Ishikawa (cell line): Measurements from ENCODE around the gene IGDCC3.

Experiments
- CREB1 ChIP-seq: IDR thresholded peaks from 2 replicates; pipeline ENCODE4 v1.6.1; 2012; ENCODE audit warnings: low read depth
- EGR1 ChIP-seq: IDR thresholded peaks from 2 replicates; pipeline ENCODE4 v1.6.1; 2012
- EP300 ChIP-seq: IDR thresholded peaks from 2 replicates; pipeline ENCODE4 v1.6.1; 2012; ENCODE audit warnings: borderline replicate concordance
- FOXM1 ChIP-seq: IDR thresholded peaks from 2 replicates; pipeline ENCODE4 v1.6.1; 2012; ENCODE audit warnings: low read depth, borderline replicate concordance
- MAX ChIP-seq: IDR thresholded peaks from 2 replicates; pipeline ENCODE4 v1.6.1; 2012
- RAD21 ChIP-seq: IDR thresholded peaks from 2 replicates; pipeline ENCODE4 v1.6.1; 2012; ENCODE audit warnings: low read depth
- REST ChIP-seq: IDR thresholded peaks from 2 replicates; pipeline ENCODE4 v1.6.1; 2012; ENCODE audit warnings: low read depth, mild to moderate bottlenecking
- TAF1 ChIP-seq: IDR thresholded peaks from 2 replicates; pipeline ENCODE4 v1.6.1; 2012; ENCODE audit warnings: low read depth, mild to moderate bottlenecking
- TCF12 ChIP-seq: IDR thresholded peaks from 2 replicates; pipeline ENCODE4 v1.6.1; 2012; ENCODE audit warnings: low read depth
- TEAD4 ChIP-seq: IDR thresholded peaks from 2 replicates; pipeline ENCODE4 v1.6.1; 2012
- USF1 ChIP-seq: IDR thresholded peaks from 2 replicates; pipeline ENCODE4 v1.6.1; 2012
- YY1 ChIP-seq: IDR thresholded peaks from 2 replicates; pipeline ENCODE4 v1.6.1; 2012; ENCODE audit warnings: low read depth
- ZBTB7A ChIP-seq: IDR thresholded peaks from 2 replicates; pipeline ENCODE4 v1.6.1; 2012; ENCODE audit warnings: low read depth

GRCh38 chr15:65354835-65355172 is 23.0 kb downstream of the IGDCC3 start:
- TF ChIP-seq REST (no peak), MAX (no peak), EP300 (no peak), USF1 (no peak), TAF1 (no peak), RAD21 (no peak), ZBTB7A (no peak), FOXM1 (no peak), TCF12 (no peak), TEAD4 (no peak), CREB1 (no peak), EGR1 (no peak), YY1 (no peak)
